HepG2 (cell line): ENCODE results near the gene CDKL5. TPM values are rescaled to one million over a fixed set of nuclear protein-coding genes. Genes with fewer than 3 reads are reported as not detected.

ENCODE experiments used
- ATAC-seq: fragments of 200-7000 bp; cut with Tn5 transposase; 3 replicates; pipeline ENCODE4 v1.9.1; 2020; ENCODE audit warnings: mild to moderate bottlenecking, moderate library complexity
- BruUV-seq: library from RNA; stranded (reverse); fragments of 400-500 nt; replicated peaks from 2 replicates; lab custom pipeline; 2021; lab: Mats Ljungman, UMichigan
- CTCF ChIA-PET: fragments of 300-600 bp; formaldehyde crosslinking; extraction: SDS; loops from one replicate; lab custom pipeline; 2021; ENCODE audit warnings: low total read pairs, inconsistent platforms, low intra/inter-chr PET ratio; lab: Yijun Ruan, JAX
- POLR2A ChIA-PET: fragments of 350-600 bp; sonication (Branson Sonifier 250); formaldehyde crosslinking; loops from one replicate; lab custom pipeline; 2020; ENCODE audit warnings: antibody characterized with exemption, inconsistent platforms; lab: Yijun Ruan, JAX
- DNase-seq: peaks from one replicate; pipeline ENCODE4 v3.0.0-alpha.2; 2015; ENCODE audit warnings: low spot score
- FAIRE-seq: peaks from 3 replicates; lab custom pipeline; 2011; peaks lifted over from hg19 to GRCh38; lab: Jason Lieb, UNC
- H2AFZ ChIP-seq: one replicate; pipeline ENCODE4 v1.6.1; 2011; ENCODE audit warnings: low read length, inconsistent platforms
- H3K27ac ChIP-seq: fragments of 300-600 bp; 3 replicates; pipeline ENCODE4 v1.8.0; 2011; ENCODE audit warnings: mixed run types, mild to moderate bottlenecking, mixed read lengths, low read length, inconsistent platforms; ENCODE audit not compliant: insufficient read depth; ENCODE audit errors: extremely low read length
- H3K27me3 ChIP-seq, 2 experiments: fragments of 200-600 bp in 1 of 2; 2 replicates in 1 of 2; 3 replicates in 1 of 2; pipeline versions ENCODE4 v1.6.0 to v1.8.0; 2011; ENCODE audit warnings: low read length in 2 of 2, mild to moderate bottlenecking in 2 of 2, moderate library complexity in 2 of 2, inconsistent platforms in 1 of 2; ENCODE audit not compliant: insufficient read depth in 2 of 2, control insufficient read depth in 1 of 2
- H3K36me3 ChIP-seq, 2 experiments: fragments of 200-600 bp in 1 of 2; replicated peaks in 1 of 2; 2 replicates in 1 of 2; 3 replicates in 1 of 2; pipeline versions ENCODE4 v1.5.1 to v1.8.0; 2011; ENCODE audit warnings: low read length in 2 of 2, inconsistent platforms in 1 of 2; ENCODE audit not compliant: insufficient read depth in 2 of 2, control insufficient read depth in 1 of 2
- H3K4me1 ChIP-seq: 2 replicates; pipeline ENCODE4 v1.5.1; 2012; ENCODE audit warnings: low read length, inconsistent platforms; ENCODE audit not compliant: insufficient read depth
- H3K4me2 ChIP-seq: 2 replicates; pipeline ENCODE4 v1.6.0; 2011; ENCODE audit warnings: low read depth, low read length, inconsistent platforms
- H3K4me3 ChIP-seq, 3 experiments: fragments of 200-600 bp in 1 of 3; sonication (generic), shearing (Covaris generic) in 1 of 3; replicated peaks in 1 of 3; 2 replicates each; pipeline ENCODE4 v1.5.1; 2011 to 2016; ENCODE audit warnings: low read length in 3 of 3, inconsistent platforms in 2 of 3, low read depth in 2 of 3, mild to moderate bottlenecking in 2 of 3, control low read depth in 1 of 3, mixed read lengths in 1 of 3; ENCODE audit not compliant: insufficient read depth in 1 of 3
- H3K79me2 ChIP-seq: one replicate; pipeline ENCODE4 v1.6.1; 2011; ENCODE audit warnings: low read length, inconsistent platforms; ENCODE audit not compliant: insufficient read depth
- H3K9ac ChIP-seq: 2 replicates; pipeline ENCODE4 v1.6.0; 2011; ENCODE audit warnings: mild to moderate bottlenecking, low read depth, low read length, inconsistent platforms; ENCODE audit not compliant: insufficient read depth
- H3K9me3 ChIP-seq: 2 replicates; pipeline ENCODE4 v1.5.1; 2012; ENCODE audit warnings: mild to moderate bottlenecking, low read length
- H4K20me1 ChIP-seq: 2 replicates; pipeline ENCODE4 v1.6.0; 2011; ENCODE audit warnings: inconsistent platforms, mild to moderate bottlenecking, low read length, moderate library complexity; ENCODE audit not compliant: insufficient read depth
- ARID3A ChIP-seq: IDR thresholded peaks from 2 replicates; pipeline ENCODE4 v1.6.1; 2012; ENCODE audit warnings: low read depth, low read length, improper control_type of control experiment
- ARNTL ChIP-seq: sonication (generic); formaldehyde crosslinking; IDR thresholded peaks from 2 replicates; pipeline ENCODE4 v1.4.0; 2020; ENCODE audit warnings: mild to moderate bottlenecking, missing genetic modification reagents
- CENPX ChIP-seq: sonication (generic); formaldehyde crosslinking; IDR thresholded peaks from 2 replicates; pipeline ENCODE4 v1.9.0; 2021; ENCODE audit warnings: mild to moderate bottlenecking, missing genetic modification reagents, moderate library complexity
- FIP1L1 ChIP-seq: fragments of 200-400 bp; formaldehyde crosslinking; IDR thresholded peaks from 2 replicates; pipeline ENCODE4 v1.6.1; 2018; ENCODE audit warnings: low read depth, mild to moderate bottlenecking, low read length, moderate library complexity, borderline replicate concordance; ENCODE audit not compliant: insufficient read depth
- GPBP1L1 ChIP-seq: sonication (generic); formaldehyde crosslinking; IDR thresholded peaks from 2 replicates; pipeline ENCODE4 v1.5.0; 2020; ENCODE audit warnings: mild to moderate bottlenecking, missing genetic modification reagents
- ISX ChIP-seq: sonication (generic); formaldehyde crosslinking; conservative IDR thresholded peaks from 2 replicates; pipeline ENCODE4 v1.5.0; 2020; ENCODE audit warnings: missing genetic modification reagents
- KDM5A ChIP-seq: fragments of 200-600 bp; sonication (generic); IDR thresholded peaks from 2 replicates; pipeline ENCODE4 v1.7.0; 2018; ENCODE audit warnings: antibody characterized with exemption, mild to moderate bottlenecking, low read length, borderline replicate concordance
- KDM6A ChIP-seq: IDR thresholded peaks from 2 replicates; pipeline ENCODE4 v1.6.1; 2016; ENCODE audit warnings: low read depth
- MIER3 ChIP-seq: IDR thresholded peaks from 2 replicates; pipeline ENCODE4 v1.6.1; 2016; ENCODE audit warnings: missing compliant biosample characterization, borderline replicate concordance
- NFKB2 ChIP-seq: sonication (generic); formaldehyde crosslinking; IDR thresholded peaks from 2 replicates; pipeline ENCODE4 v1.4.0; 2020; ENCODE audit warnings: missing genetic modification reagents, borderline replicate concordance
- PHF8 ChIP-seq: sonication (generic); formaldehyde crosslinking; IDR thresholded peaks from 2 replicates; pipeline ENCODE4 v1.5.0; 2020; ENCODE audit warnings: missing genetic modification reagents
- POGZ ChIP-seq: sonication (generic); formaldehyde crosslinking; IDR thresholded peaks from 2 replicates; pipeline ENCODE4 v1.4.0; 2020; ENCODE audit warnings: mild to moderate bottlenecking, missing genetic modification reagents
- RAD21 ChIP-seq: fragments of 450-650 bp; formaldehyde crosslinking; IDR thresholded peaks from 2 replicates; pipeline ENCODE4 v1.5.0; 2020; ENCODE audit warnings: mild to moderate bottlenecking
- SALL2 ChIP-seq: sonication (generic); formaldehyde crosslinking; IDR thresholded peaks from 2 replicates; pipeline ENCODE4 v1.8.1; 2023; ENCODE audit warnings: mild to moderate bottlenecking, missing genetic modification reagents, inconsistent platforms
- ZBTB25 ChIP-seq: IDR thresholded peaks from 2 replicates; pipeline ENCODE4 v1.6.1; 2018; ENCODE audit warnings: missing genetic modification reagents
- ZIK1 ChIP-seq: sonication (generic); formaldehyde crosslinking; IDR thresholded peaks from 2 replicates; pipeline ENCODE4 v1.5.0; 2020; ENCODE audit warnings: mild to moderate bottlenecking, low read depth, missing genetic modification reagents, borderline replicate concordance
- ZNF446 ChIP-seq: sonication (generic); formaldehyde crosslinking; IDR thresholded peaks from 2 replicates; pipeline ENCODE4 v1.5.0; 2020; ENCODE audit warnings: mild to moderate bottlenecking, missing genetic modification reagents
- ZNF589 ChIP-seq: sonication (generic); formaldehyde crosslinking; conservative IDR thresholded peaks from 2 replicates; pipeline ENCODE4 v1.8.0; 2022; ENCODE audit warnings: mild to moderate bottlenecking, moderate library complexity, missing genetic modification reagents
- ZNF629 ChIP-seq: sonication (generic); formaldehyde crosslinking; conservative IDR thresholded peaks from 2 replicates; pipeline ENCODE4 v1.5.0; 2020; ENCODE audit warnings: missing genetic modification reagents
- ZNF891 ChIP-seq: sonication (generic); formaldehyde crosslinking; IDR thresholded peaks from 2 replicates; pipeline ENCODE4 v1.5.0; 2020; ENCODE audit warnings: mild to moderate bottlenecking, missing genetic modification reagents
- WGBS: methylation state at CpG from one replicate; pipeline ENCODE4 v1.1.6; 2017; ENCODE audit warnings: low lambda C conversion rate; 5-methylcytosine and 5-hydroxymethylcytosine counted together
- in situ Hi-C: cut with HindIII; loops from 2 replicates; pipeline ENCODE4 v1.10.0; 2017; ENCODE audit warnings: low pct_unique_long_range_greater_than_20kb; ENCODE audit not compliant: extremely low pct_ligation_motif_present
- intact Hi-C: fragments of 100-400 bp; cut with micrococcal nuclease; formaldehyde crosslinking; loops from one replicate; pipeline ENCODE4 v1.10.0; 2022; ENCODE audit not compliant: unreplicated experiment
- polyA plus RNA-seq, 8 experiments: library from polyadenylated mRNA; depleted of rRNA in 3 of 8; stranded (reverse) in 7 of 8; unstranded in 1 of 8; fragments of >200 nt; fragmentation: Illumina TruSeq in 4 of 8; extraction: Trizol in 4 of 8; gene quantifications; 2 replicates each; pipeline versions ENCODE4 v1.2.1 to v1.2.3, GENCODE V29; 2011 to 2016; ENCODE audit warnings: low read depth in 4 of 8, missing spikeins in 1 of 8, mixed read lengths in 1 of 8; ENCODE audit not compliant: insufficient read depth in 1 of 8
- total RNA-seq, 5 experiments: library from RNA; depleted of rRNA; stranded (reverse); fragments of >200 nt; fragmentation: Illumina TruSeq; extraction: Trizol; gene quantifications; 2 replicates each; pipeline ENCODE4 v1.2.3, GENCODE V29; 2016; ENCODE audit warnings: low read depth in 1 of 5
- TF ChIP-seq, protein P1 (sequence below): sonication (generic); formaldehyde crosslinking; IDR thresholded peaks from 2 replicates; pipeline ENCODE4 v1.5.0; 2020; ENCODE audit warnings: missing genetic modification reagents

Gene CDKL5
- total and polyA plus RNA-seq, 2 of the 13 experiments (the other 11 are each of a cell fraction or from before 2014, with no cell fraction given): 2.8 to 7.0 TPM

DNA sequence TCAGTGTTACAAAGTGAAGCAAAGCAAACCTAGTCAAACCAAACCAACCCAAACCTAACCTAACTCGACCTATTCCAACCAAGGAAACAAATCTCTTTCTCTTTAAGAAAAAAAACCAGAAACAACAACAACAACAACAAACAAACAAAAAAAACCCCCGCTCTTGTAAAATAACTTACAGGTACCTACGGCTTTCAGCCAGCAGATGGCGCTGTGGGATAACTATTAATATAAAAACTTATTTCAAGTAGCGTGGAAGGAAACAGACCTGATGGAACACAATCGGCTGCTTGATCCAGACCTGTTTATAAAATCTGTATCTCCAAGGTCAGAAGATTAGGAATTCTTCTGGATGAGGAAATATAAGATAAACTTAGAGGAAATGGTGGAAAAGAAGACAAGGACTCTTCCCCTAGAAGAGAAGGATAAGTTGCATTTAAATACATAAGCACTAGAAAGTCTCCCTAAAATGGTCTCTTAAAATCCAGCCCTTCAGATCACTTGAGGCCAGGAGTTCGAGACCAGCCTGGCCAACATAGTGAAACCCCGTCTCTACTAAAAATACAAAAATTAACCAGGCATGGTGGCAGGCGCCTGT is 34.4 kb upstream of the CDKL5 start:
- H2AFZ ChIP-seq: no peak overlapping the region
- in situ Hi-C loops: loop anchor here (10.0 to 25.0 kb wide), 3 partner anchors 454 to 579 kb away; no protein-coding TSS in a partner anchor
- H3K9me3 ChIP-seq: no peaks in the 10 kb centered on the region
- BruUV-seq: no TSS peak
- H3K4me2 ChIP-seq: no peak overlapping the region
- no peak overlapping the region for H3K9ac ChIP-seq
- H4K20me1 ChIP-seq: no peaks in the 10 kb centered on the region
- H3K27me3 ChIP-seq: no peaks in the 10 kb centered on the region
- intact Hi-C loops: loop anchor here (1.0 to 10.0 kb wide), 3 partner anchors 284 to 944 kb away; partner anchors contain the start of gene RS1
- CTCF ChIA-PET: interaction anchor here (1.2 to 2.3 kb wide), 2 partner anchors 626 to 944 kb away, joined by 5 to 20 read pairs; no protein-coding TSS in a partner anchor
- no peak overlapping the region for H3K4me3 ChIP-seq
- 11% methylated on average over 8 of the region's 9 CpGs for whole genome bisulfite sequencing
- ATAC-seq (no peak), DNase-seq (peak; percentile 14), FAIRE-seq (peak; percentile 77)
- H3K27ac ChIP-seq: no peak overlapping the region
- POLR2A ChIA-PET: no interaction called here
- H3K79me2 ChIP-seq: no peaks in the 10 kb centered on the region
- no peaks in the 10 kb centered on the region for H3K36me3 ChIP-seq
- 0 out of 2 replicates have a peak, but pooled peaks cover 10% of the 10 kb centered on the region for H3K4me1 ChIP-seq
- peak; percentile 31; the same call in 1 of the 2 replicates for TF ChIP-seq KDM5A
- TF ChIP-seq FIP1L1: no peak
- TF ChIP-seq SALL2 (CRISPR knock-in tag): no peak
- no peak for TF ChIP-seq ZNF446 (CRISPR knock-in tag)
- no peak for TF ChIP-seq ARID3A
- TF ChIP-seq PHF8 (CRISPR knock-in tag): no peak
- no peak for TF ChIP-seq ARNTL (CRISPR knock-in tag)
- TF ChIP-seq MIER3 (CRISPR knock-in tag): no peak
- TF ChIP-seq, protein P1, sequence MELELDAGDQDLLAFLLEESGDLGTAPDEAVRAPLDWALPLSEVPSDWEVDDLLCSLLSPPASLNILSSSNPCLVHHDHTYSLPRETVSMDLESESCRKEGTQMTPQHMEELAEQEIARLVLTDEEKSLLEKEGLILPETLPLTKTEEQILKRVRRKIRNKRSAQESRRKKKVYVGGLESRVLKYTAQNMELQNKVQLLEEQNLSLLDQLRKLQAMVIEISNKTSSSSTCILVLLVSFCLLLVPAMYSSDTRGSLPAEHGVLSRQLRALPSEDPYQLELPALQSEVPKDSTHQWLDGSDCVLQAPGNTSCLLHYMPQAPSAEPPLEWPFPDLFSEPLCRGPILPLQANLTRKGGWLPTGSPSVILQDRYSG: no peak
- TF ChIP-seq ISX: no peak
- TF ChIP-seq ZNF629: no peak
- peak; percentile 24; the same call in 1 of the 2 replicates for TF ChIP-seq RAD21 (CRISPR knock-in tag)
- no peak for TF ChIP-seq POGZ (CRISPR knock-in tag)
- no peak for TF ChIP-seq ZBTB25 (CRISPR knock-in tag)
- no peak for TF ChIP-seq CENPX (CRISPR knock-in tag)
- TF ChIP-seq ZIK1 (CRISPR knock-in tag): no peak
- no peak for TF ChIP-seq NFKB2 (CRISPR knock-in tag)
- TF ChIP-seq ZNF589 (CRISPR knock-in tag): no peak
- TF ChIP-seq GPBP1L1 (CRISPR knock-in tag): no peak
- TF ChIP-seq ZNF891 (CRISPR knock-in tag): no peak
- TF ChIP-seq KDM6A (CRISPR knock-in tag): no peak
